LNCAP (cell line): ENCODE results near the gene G3BP1.

Source experiments
- CTCF ChIP-seq: fragments of 450-650 bp; IDR thresholded peaks from 2 replicates; pipeline ENCODE4 v1.5.1; 2017; ENCODE audit warnings: mild to moderate bottlenecking

Gene G3BP1

GRCh38 chr5:151742870-151743294 lies 28.9 kb upstream of the G3BP1 start:
- TF ChIP-seq CTCF: peak; percentile 64

- TF ChIP-seq CTCF: no peak
Observed at GRCh38 chr5:151743530-151743929, 28.2 kb upstream of the G3BP1 start.

DNA sequence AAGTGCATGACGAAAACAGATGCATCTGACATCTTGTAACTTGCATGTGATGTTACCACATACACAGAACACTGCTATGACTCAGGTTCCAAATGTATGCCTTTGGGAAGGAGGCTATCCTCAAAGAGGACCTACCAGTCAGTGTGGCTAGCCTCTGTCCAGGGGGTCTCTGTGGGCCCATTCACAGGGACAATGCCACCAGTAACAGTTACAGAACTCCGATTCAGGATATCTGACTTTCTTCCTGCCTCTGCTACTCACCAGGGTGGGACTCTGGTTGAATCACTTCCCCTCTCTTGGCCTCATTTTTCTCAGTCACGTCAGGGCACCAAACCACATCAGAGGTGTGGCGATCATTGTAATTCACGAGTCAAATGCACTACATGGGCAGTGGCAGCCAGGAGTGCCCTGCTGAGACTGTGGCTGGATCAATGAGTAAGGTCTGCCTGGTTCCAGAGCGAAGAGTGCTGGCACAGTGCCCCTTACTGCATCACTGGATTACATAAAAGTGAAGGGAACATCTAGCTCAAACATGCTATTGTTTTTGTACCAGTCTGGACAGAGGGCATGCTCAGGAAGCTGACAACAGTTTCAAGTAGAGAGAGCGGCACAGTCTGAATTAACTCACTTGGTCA lies 26.6 kb upstream of the G3BP1 start:
- TF ChIP-seq CTCF: no peak

GRCh38 chr5:151750121-151750520 lies 21.6 kb upstream of the G3BP1 start:
- no peak for TF ChIP-seq CTCF

DNA sequence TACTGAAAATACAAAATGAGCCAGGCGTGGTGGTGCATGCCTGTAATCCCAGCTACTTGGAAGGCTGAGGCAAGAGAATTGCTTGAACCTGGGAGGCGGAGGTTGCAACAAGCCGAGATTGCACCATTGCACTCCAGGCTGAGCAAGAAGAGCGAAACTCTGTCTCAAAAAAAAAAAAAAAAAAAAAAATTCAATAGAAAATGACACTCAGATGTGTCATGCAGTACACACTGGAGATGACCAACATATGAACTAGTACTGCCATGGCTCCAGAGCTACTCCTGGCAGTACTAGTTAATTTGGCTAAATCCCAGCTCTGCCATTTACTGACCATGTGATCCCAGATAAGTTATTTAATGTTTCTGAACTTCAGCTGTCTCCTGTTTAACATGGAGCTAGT lies 20.7 kb upstream of the G3BP1 start:
- TF ChIP-seq CTCF: no peak

GRCh38 chr5:151751593-151751992 lies 20.2 kb upstream of the G3BP1 start:
- TF ChIP-seq CTCF: no peak

GRCh38 chr5:151755383-151755782 lies 16.4 kb upstream of the G3BP1 start:
- TF ChIP-seq CTCF: no peak
